ENCODE measurements around the gene LARGE2. TPM values are rescaled to one million over a fixed set of nuclear protein-coding genes. Genes with fewer than 3 reads are reported as not detected.

Gene LARGE2
- total RNA-seq, 1 experiment from 2014 or later: 36.6 TPM

GRCh38 chr11:45927332-45927683 is 4.9 kb downstream of the LARGE2 start:
- Histone ChIP-seq H3K4me3 (ENCODE audit: insufficient read depth, low read depth, low read length) (no peak overlapping the region), H3K27me3 (ENCODE audit: control insufficient read depth, insufficient read depth, low read length) (peaks cover 6% of the 10 kb centered on the region), H3K36me3 (replicated peaks; ENCODE audit: control insufficient read depth, insufficient read depth, low read length) (peaks cover 6% of the 10 kb centered on the region)
- peak; percentile 49 for DNase-seq

- DNase-seq: peak; percentile 60
- Histone ChIP-seq H3K36me3 (replicated peaks; ENCODE audit: control insufficient read depth, insufficient read depth, low read length) (peaks cover 6% of the 10 kb centered on the region), H3K27me3 (ENCODE audit: control insufficient read depth, insufficient read depth, low read length) (peaks cover 5% of the 10 kb centered on the region; the same call in 1 of the 2 replicates), H3K4me3 (ENCODE audit: insufficient read depth, low read depth, low read length) (no peak overlapping the region)
These were observed 5.4 kb downstream of the LARGE2 start for GRCh38 chr11:45927684-45928413.

GRCh38 chr11:45928535-45929215 is 6.2 kb downstream of the LARGE2 start:
- peaks cover 8% of the 10 kb centered on the region for H3K36me3 ChIP-seq (replicated peaks; ENCODE audit: control insufficient read depth, insufficient read depth, low read length)
- H3K4me3 ChIP-seq (ENCODE audit: insufficient read depth, low read depth, low read length): no peak overlapping the region
- peak; percentile 49 for DNase-seq
- no peaks in the 10 kb centered on the region; the same call in 1 of the 2 replicates for H3K27me3 ChIP-seq (ENCODE audit: control insufficient read depth, insufficient read depth, low read length)

GRCh38 chr11:45929486-45930030 is 7.1 kb downstream of the LARGE2 start:
- H3K4me3 ChIP-seq (ENCODE audit: insufficient read depth, low read depth, low read length): no peak overlapping the region
- no peaks in the 10 kb centered on the region for H3K27me3 ChIP-seq (ENCODE audit: control insufficient read depth, insufficient read depth, low read length)
- H3K36me3 ChIP-seq (replicated peaks; ENCODE audit: control insufficient read depth, insufficient read depth, low read length): peaks cover 10% of the 10 kb centered on the region
- DNase-seq: peak; percentile 66

GRCh38 chr11:45930031-45930794 is 7.8 kb downstream of the LARGE2 start:
- Histone ChIP-seq H3K4me3 (ENCODE audit: insufficient read depth, low read depth, low read length) (no peak overlapping the region), H3K36me3 (replicated peaks; ENCODE audit: control insufficient read depth, insufficient read depth, low read length) (peaks cover 16% of the 10 kb centered on the region), H3K27me3 (ENCODE audit: control insufficient read depth, insufficient read depth, low read length) (no peaks in the 10 kb centered on the region)
- DNase-seq: peak; percentile 66

- Histone ChIP-seq H3K27me3 (ENCODE audit: control insufficient read depth, insufficient read depth, low read length) (no peaks in the 10 kb centered on the region), H3K36me3 (replicated peaks; ENCODE audit: control insufficient read depth, insufficient read depth, low read length) (peaks cover 16% of the 10 kb centered on the region), H3K4me3 (ENCODE audit: insufficient read depth, low read depth, low read length) (no peak overlapping the region)
- no peak for DNase-seq
These were observed 8.6 kb downstream of the LARGE2 start for GRCh38 chr11:45930951-45931570.

GRCh38 chr11:45931739-45932138 is 9.3 kb downstream of the LARGE2 start:
- Histone ChIP-seq H3K27me3 (ENCODE audit: control insufficient read depth, insufficient read depth, low read length) (no peaks in the 10 kb centered on the region), H3K4me3 (ENCODE audit: insufficient read depth, low read depth, low read length) (no peak overlapping the region), H3K36me3 (replicated peaks; ENCODE audit: control insufficient read depth, insufficient read depth, low read length) (peaks cover 14% of the 10 kb centered on the region)
- peak; percentile 39 for DNase-seq

GRCh38 chr11:45932217-45932616 is 9.8 kb downstream of the LARGE2 start:
- H3K36me3 ChIP-seq (replicated peaks; ENCODE audit: control insufficient read depth, insufficient read depth, low read length): peaks cover 11% of the 10 kb centered on the region
- no peak for DNase-seq

GRCh38 chr11:45933131-45933831 is 10.8 kb downstream of the LARGE2 start:
- Histone ChIP-seq H3K27me3 (ENCODE audit: control insufficient read depth, insufficient read depth, low read length) (no peaks in the 10 kb centered on the region), H3K4me3 (ENCODE audit: insufficient read depth, low read depth, low read length) (no peak overlapping the region), H3K36me3 (replicated peaks; ENCODE audit: control insufficient read depth, insufficient read depth, low read length) (peaks cover 11% of the 10 kb centered on the region)
- peak; percentile 31 for DNase-seq

More at GRCh38 chr11:45932217-45932616, 9.8 kb downstream of the LARGE2 start:
- Histone ChIP-seq H3K27me3 (ENCODE audit: control insufficient read depth, insufficient read depth, low read length) (no peaks in the 10 kb centered on the region), H3K4me3 (ENCODE audit: insufficient read depth, low read depth, low read length) (no peak overlapping the region)

- H3K36me3 ChIP-seq (replicated peaks; ENCODE audit: control insufficient read depth, insufficient read depth, low read length): peaks cover 11% of the 10 kb centered on the region
- no peaks in the 10 kb centered on the region for H3K27me3 ChIP-seq (ENCODE audit: control insufficient read depth, insufficient read depth, low read length)
- peak; percentile 33 for DNase-seq
- no peak overlapping the region for H3K4me3 ChIP-seq (ENCODE audit: insufficient read depth, low read depth, low read length)
These were observed 11.6 kb downstream of the LARGE2 start for GRCh38 chr11:45933846-45934579.

GRCh38 chr11:45934580-45935318 is 12.3 kb downstream of the LARGE2 start:
- DNase-seq: peak; percentile 22
- Histone ChIP-seq H3K27me3 (ENCODE audit: control insufficient read depth, insufficient read depth, low read length) (no peaks in the 10 kb centered on the region), H3K4me3 (ENCODE audit: insufficient read depth, low read depth, low read length) (no peak overlapping the region), H3K36me3 (replicated peaks; ENCODE audit: control insufficient read depth, insufficient read depth, low read length) (peaks cover 11% of the 10 kb centered on the region)

- Histone ChIP-seq H3K27me3 (ENCODE audit: control insufficient read depth, insufficient read depth, low read length) (no peaks in the 10 kb centered on the region), H3K36me3 (replicated peaks; ENCODE audit: control insufficient read depth, insufficient read depth, low read length) (peaks cover 11% of the 10 kb centered on the region), H3K4me3 (ENCODE audit: insufficient read depth, low read depth, low read length) (no peak overlapping the region)
- DNase-seq: no peak
These were observed 13.1 kb downstream of the LARGE2 start for GRCh38 chr11:45935349-45936064.

Measured in H7 (cell line).